ENCODE measurements around the gene MED23.

MED23 gene

GRCh38 chr6:131658287-131658686 lies 30.2 kb upstream of the MED23 start:
- no peak for TF ChIP-seq CTCF (IDR thresholded peaks at IDR 0.05; ENCODE audit: borderline replicate concordance, insufficient read depth, low read depth, low read length)
- no peak overlapping the region for H3K4me3 ChIP-seq (ENCODE audit: low read depth, low read length)

GRCh38 chr6:131657630-131658111 lies 29.6 kb upstream of the MED23 start:
- H3K4me3 ChIP-seq (ENCODE audit: low read depth, low read length) = no peak overlapping the region
- TF ChIP-seq CTCF (IDR thresholded peaks at IDR 0.05; ENCODE audit: borderline replicate concordance, insufficient read depth, low read depth, low read length) = no peak

GRCh38 chr6:131657222-131657621 lies 29.2 kb upstream of the MED23 start:
- H3K4me3 ChIP-seq (ENCODE audit: low read depth, low read length) = no peak overlapping the region
- TF ChIP-seq CTCF (IDR thresholded peaks at IDR 0.05; ENCODE audit: borderline replicate concordance, insufficient read depth, low read depth, low read length) = no peak

- TF ChIP-seq CTCF (IDR thresholded peaks at IDR 0.05; ENCODE audit: borderline replicate concordance, insufficient read depth, low read depth, low read length) = no peak
Measured at GRCh38 chr6:131656667-131657066, 28.6 kb upstream of the MED23 start.

GRCh38 chr6:131655951-131656350 lies 27.9 kb upstream of the MED23 start:
- no peak for TF ChIP-seq CTCF (IDR thresholded peaks at IDR 0.05; ENCODE audit: borderline replicate concordance, insufficient read depth, low read depth, low read length)
- H3K4me3 ChIP-seq (ENCODE audit: low read depth, low read length) = no peak overlapping the region

More at GRCh38 chr6:131656667-131657066, 28.6 kb upstream of the MED23 start:
- no peak overlapping the region for H3K4me3 ChIP-seq (ENCODE audit: low read depth, low read length)

GRCh38 chr6:131655387-131655786 lies 27.3 kb upstream of the MED23 start:
- H3K4me3 ChIP-seq (ENCODE audit: low read depth, low read length) = no peak overlapping the region
- no peak for TF ChIP-seq CTCF (IDR thresholded peaks at IDR 0.05; ENCODE audit: borderline replicate concordance, insufficient read depth, low read depth, low read length)

- no peak for TF ChIP-seq CTCF (IDR thresholded peaks at IDR 0.05; ENCODE audit: borderline replicate concordance, insufficient read depth, low read depth, low read length)
- H3K4me3 ChIP-seq (ENCODE audit: low read depth, low read length) = no peak overlapping the region
Measured at GRCh38 chr6:131654326-131654725, 26.3 kb upstream of the MED23 start.

Measured in GM12875 (cell line).